Loucy (cell line): Measurements from ENCODE around the gene SLC35F6.
A peak's percentile ranks its signal among the peaks of the same experiment; 100 is the strongest.

ENCODE experiments used
- H2AFZ ChIP-seq: fragments of 200-600 bp; sonication (generic); 2 replicates; pipeline ENCODE4 v1.6.0; 2016; ENCODE audit warnings: antibody characterized with exemption, mild to moderate bottlenecking, low read length, moderate library complexity
- H3F3A ChIP-seq: fragments of 200-600 bp; 2 replicates; pipeline ENCODE4 v1.6.0; 2016; ENCODE audit warnings: antibody characterized with exemption, low read depth, mild to moderate bottlenecking
- H3K27me3 ChIP-seq: fragments of 200-600 bp; sonication (generic); 2 replicates; pipeline ENCODE4 v1.6.1; 2014; ENCODE audit warnings: low read length, mild to moderate bottlenecking; ENCODE audit not compliant: insufficient read depth, poor library complexity, severe bottlenecking
- H3K36me3 ChIP-seq: fragments of 200-600 bp; sonication (generic); 2 replicates; pipeline ENCODE4 v1.6.1; 2016; ENCODE audit warnings: low read length; ENCODE audit not compliant: insufficient read depth
- H3K4me1 ChIP-seq: fragments of 200-600 bp; sonication (generic); 2 replicates; pipeline ENCODE4 v1.5.1; 2014; ENCODE audit warnings: low read length, mild to moderate bottlenecking; ENCODE audit not compliant: insufficient read depth, poor library complexity, severe bottlenecking
- H3K4me2 ChIP-seq: fragments of 200-600 bp; sonication (generic); 2 replicates; pipeline ENCODE4 v1.6.0; 2014; ENCODE audit warnings: antibody characterized with exemption, low read length, low read depth, mild to moderate bottlenecking; ENCODE audit not compliant: poor library complexity, severe bottlenecking
- H3K4me3 ChIP-seq: fragments of 200-600 bp; sonication (generic); 2 replicates; pipeline ENCODE4 v1.5.1; 2014; ENCODE audit warnings: low read length, mild to moderate bottlenecking, mixed read lengths; ENCODE audit not compliant: poor library complexity, severe bottlenecking
- H3K79me2 ChIP-seq: fragments of 200-600 bp; sonication (generic); 2 replicates; pipeline ENCODE4 v1.6.1; 2014; ENCODE audit warnings: low read length; ENCODE audit not compliant: insufficient read depth
- H3K9ac ChIP-seq: fragments of 200-600 bp; sonication (generic); 2 replicates; pipeline ENCODE4 v1.6.0; 2014; ENCODE audit warnings: mild to moderate bottlenecking, low read depth, low read length, moderate library complexity; ENCODE audit not compliant: poor library complexity, severe bottlenecking
- H3K9me2 ChIP-seq: fragments of 200-600 bp; sonication (generic); replicated peaks from 2 replicates; pipeline ENCODE4 v1.6.1; 2016; ENCODE audit warnings: low read depth, low read length, mixed read lengths
- H3K9me3 ChIP-seq: fragments of 200-600 bp; sonication (generic); 2 replicates; pipeline ENCODE4 v1.6.1; 2014; ENCODE audit warnings: mild to moderate bottlenecking, antibody characterized with exemption, low read length, low read depth; ENCODE audit not compliant: insufficient read depth
- H4K20me1 ChIP-seq: fragments of 200-600 bp; sonication (generic); 2 replicates; pipeline ENCODE4 v1.6.0; 2014; ENCODE audit warnings: antibody characterized with exemption, low read length, mild to moderate bottlenecking; ENCODE audit not compliant: insufficient read depth, poor library complexity, severe bottlenecking
- EZH2phosphoT487 ChIP-seq: fragments of 200-600 bp; IDR thresholded peaks from 2 replicates; pipeline ENCODE4 v1.6.1; 2018; ENCODE audit warnings: antibody characterized with exemption, mild to moderate bottlenecking, moderate library complexity, borderline replicate concordance
- TF ChIP-seq, protein P1 (sequence below): fragments of 200-600 bp; sonication (generic); conservative IDR thresholded peaks from 2 replicates; pipeline ENCODE4 v1.5.1; 2014; ENCODE audit warnings: mild to moderate bottlenecking, antibody characterized with exemption, low read length

Gene SLC35F6, protein sequence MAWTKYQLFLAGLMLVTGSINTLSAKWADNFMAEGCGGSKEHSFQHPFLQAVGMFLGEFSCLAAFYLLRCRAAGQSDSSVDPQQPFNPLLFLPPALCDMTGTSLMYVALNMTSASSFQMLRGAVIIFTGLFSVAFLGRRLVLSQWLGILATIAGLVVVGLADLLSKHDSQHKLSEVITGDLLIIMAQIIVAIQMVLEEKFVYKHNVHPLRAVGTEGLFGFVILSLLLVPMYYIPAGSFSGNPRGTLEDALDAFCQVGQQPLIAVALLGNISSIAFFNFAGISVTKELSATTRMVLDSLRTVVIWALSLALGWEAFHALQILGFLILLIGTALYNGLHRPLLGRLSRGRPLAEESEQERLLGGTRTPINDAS

DNA sequence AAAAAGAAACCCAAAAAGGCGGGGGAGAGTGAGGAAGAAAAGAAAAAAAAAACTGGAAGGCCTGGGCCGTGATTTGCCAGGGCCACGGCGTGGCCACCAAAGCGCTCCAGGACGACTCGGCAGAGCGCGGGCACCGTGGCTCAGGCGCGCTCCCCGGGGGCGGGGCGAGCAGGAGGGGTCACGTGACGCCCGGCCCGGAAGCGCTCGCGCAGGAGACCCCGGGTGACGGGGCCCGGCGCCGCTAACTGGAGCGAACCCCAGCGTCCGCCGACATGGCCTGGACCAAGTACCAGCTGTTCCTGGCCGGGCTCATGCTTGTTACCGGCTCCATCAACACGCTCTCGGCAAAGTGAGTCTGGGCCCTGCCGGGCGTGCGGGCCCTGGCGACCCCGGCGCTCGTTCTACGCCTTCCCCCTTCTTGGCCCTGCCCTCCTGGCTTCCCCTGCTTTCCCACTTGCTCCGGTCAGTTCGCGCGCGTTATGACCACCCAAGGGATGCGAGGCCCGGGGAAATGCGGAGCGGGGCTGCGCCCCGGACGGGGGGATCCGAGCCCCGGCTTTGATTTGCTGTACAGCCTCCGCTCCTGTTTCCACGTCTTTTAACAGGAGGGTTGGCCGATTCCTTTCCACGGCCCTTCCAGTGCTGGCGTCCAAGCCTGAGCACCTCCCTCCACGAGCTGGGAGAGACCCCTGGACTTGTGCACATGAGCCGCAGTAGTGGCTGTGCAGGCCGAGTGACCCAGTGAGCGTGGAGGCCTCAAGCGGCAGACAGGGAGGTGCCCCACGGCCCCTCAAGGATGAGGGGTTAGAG, at the start of gene SLC35F6:
TSS of gene SLC35F6 (plus strand) at position 207 of the 810 bp plus-strand sequence. CDS start at position 273, 66 bp downstream.
- peak within 1 kb of the TSS; percentile 95 for H2AFZ ChIP-seq
- peak within 1 kb of the TSS; percentile 89 for H3K9ac ChIP-seq
- H3F3A ChIP-seq = no peaks in the 10 kb centered on the region
- H3K4me3 ChIP-seq = peak within 1 kb of the TSS; percentile 98
- no peaks in the 10 kb centered on the region for H3K9me3 ChIP-seq
- H3K4me1 ChIP-seq = peaks cover 43% of the 10 kb centered on the region
- H3K27me3 ChIP-seq = no peaks in the 10 kb centered on the region
- no peak for TF ChIP-seq EZH2phosphoT487
- TF ChIP-seq, protein P1, sequence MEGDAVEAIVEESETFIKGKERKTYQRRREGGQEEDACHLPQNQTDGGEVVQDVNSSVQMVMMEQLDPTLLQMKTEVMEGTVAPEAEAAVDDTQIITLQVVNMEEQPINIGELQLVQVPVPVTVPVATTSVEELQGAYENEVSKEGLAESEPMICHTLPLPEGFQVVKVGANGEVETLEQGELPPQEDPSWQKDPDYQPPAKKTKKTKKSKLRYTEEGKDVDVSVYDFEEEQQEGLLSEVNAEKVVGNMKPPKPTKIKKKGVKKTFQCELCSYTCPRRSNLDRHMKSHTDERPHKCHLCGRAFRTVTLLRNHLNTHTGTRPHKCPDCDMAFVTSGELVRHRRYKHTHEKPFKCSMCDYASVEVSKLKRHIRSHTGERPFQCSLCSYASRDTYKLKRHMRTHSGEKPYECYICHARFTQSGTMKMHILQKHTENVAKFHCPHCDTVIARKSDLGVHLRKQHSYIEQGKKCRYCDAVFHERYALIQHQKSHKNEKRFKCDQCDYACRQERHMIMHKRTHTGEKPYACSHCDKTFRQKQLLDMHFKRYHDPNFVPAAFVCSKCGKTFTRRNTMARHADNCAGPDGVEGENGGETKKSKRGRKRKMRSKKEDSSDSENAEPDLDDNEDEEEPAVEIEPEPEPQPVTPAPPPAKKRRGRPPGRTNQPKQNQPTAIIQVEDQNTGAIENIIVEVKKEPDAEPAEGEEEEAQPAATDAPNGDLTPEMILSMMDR = no peak
- peaks cover 26% of the 10 kb centered on the region for H3K79me2 ChIP-seq
- H3K9me2 ChIP-seq = no peaks in the 10 kb centered on the region
- no peaks in the 10 kb centered on the region for H3K36me3 ChIP-seq
- H3K4me2 ChIP-seq = peak within 1 kb of the TSS; percentile 84
- H4K20me1 ChIP-seq = peaks cover 12% of the 10 kb centered on the region

DNA sequence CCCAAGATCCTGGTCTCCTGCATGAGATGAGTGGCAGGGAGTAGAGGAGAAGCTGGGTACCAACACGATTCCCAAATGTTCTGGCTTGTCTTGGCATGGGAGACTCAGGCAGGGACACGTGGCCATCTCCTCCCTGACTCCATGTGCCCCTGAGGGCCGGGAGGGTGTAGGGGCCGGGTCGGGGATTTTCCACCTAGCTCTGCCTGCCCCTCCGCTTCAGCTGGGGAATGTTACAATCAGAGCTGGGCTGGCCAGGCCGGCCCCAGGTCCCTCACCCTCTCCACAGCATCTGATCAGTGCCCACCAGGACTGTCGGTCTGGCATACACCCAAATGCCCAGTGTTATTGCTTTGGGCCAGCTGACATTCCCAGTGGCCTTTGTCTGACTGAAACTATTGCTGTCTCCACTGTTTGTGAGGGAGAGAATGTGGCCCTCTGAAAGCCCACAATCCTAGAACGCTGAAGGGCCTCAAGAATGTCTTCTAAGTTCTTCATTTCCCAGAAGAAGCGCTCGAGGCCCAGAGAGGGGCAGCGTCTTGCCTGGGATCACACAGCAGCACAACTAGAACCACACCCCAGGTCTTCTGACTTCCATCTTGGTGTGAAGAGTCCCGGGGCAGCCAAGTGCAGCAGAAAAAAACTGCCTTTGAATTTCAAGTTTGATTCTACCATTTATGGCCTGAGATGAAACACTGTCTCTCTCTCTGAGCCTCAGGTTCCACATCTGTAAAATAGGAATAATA, 48.4 kb upstream of the SLC35F6 start:
- TF ChIP-seq, protein P1 = no peak
- H3K4me1 ChIP-seq = no peaks in the 10 kb centered on the region
- H3F3A ChIP-seq = no peaks in the 10 kb centered on the region
- H3K9me2 ChIP-seq = no peaks in the 10 kb centered on the region
- H3K9me3 ChIP-seq = no peaks in the 10 kb centered on the region
- no peak overlapping the region for H3K4me2 ChIP-seq
- no peaks in the 10 kb centered on the region for H3K36me3 ChIP-seq
- no peak overlapping the region for H2AFZ ChIP-seq
- no peak overlapping the region for H3K4me3 ChIP-seq
- no peaks in the 10 kb centered on the region for H4K20me1 ChIP-seq
- H3K27me3 ChIP-seq = no peaks in the 10 kb centered on the region
- no peak overlapping the region for H3K9ac ChIP-seq
- H3K79me2 ChIP-seq = no peaks in the 10 kb centered on the region

DNA sequence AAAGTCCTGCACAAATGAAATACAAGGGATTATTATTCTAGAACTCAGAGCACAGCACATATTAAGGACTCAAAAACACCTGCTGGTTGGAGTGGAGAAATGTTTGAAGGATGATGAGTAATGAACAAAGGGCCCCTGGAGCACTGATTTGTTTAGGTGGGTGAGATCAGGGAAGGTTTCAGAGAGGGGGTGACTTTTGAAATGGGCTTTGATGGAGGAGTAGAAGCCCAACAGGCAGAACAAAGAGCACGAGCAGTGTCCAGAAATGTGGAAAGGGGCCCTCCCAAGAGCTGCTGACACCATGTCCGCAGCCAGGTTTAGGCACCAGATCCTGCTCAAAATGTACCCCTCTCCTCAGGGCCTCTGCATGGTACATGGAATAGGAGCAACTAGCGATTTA, 47.7 kb upstream of the SLC35F6 start:
- Histone ChIP-seq H3K27me3 (no peaks in the 10 kb centered on the region), H3K36me3 (no peaks in the 10 kb centered on the region), H3K4me1 (peaks cover 2% of the 10 kb centered on the region), H3F3A (no peaks in the 10 kb centered on the region), H3K4me2 (no peak overlapping the region), H3K9me3 (no peaks in the 10 kb centered on the region), H3K9ac (no peak overlapping the region), H2AFZ (no peak overlapping the region), H3K79me2 (no peaks in the 10 kb centered on the region), H3K4me3 (no peak overlapping the region), H3K9me2 (no peaks in the 10 kb centered on the region), H4K20me1 (no peaks in the 10 kb centered on the region)
- TF ChIP-seq, protein P1 = no peak
- TF ChIP-seq EZH2phosphoT487 = no peak
